ENCODE measurements around the gene APBA1.

- no peak for TF ChIP-seq CTCF (IDR thresholded peaks at IDR 0.05)
- no peak for TF ChIP-seq POLR2A (IDR thresholded peaks at IDR 0.05)
These were observed 197.3 kb downstream of the APBA1 start for GRCh38 chr9:69474821-69475220.
